ENCODE data around the gene FHIT. TPM values are rescaled to one million over a fixed set of nuclear protein-coding genes. Genes with fewer than 3 reads are reported as not detected.

FHIT gene
- total RNA-seq, 1 donor from 2014 or later = 11.7 TPM

DNA sequence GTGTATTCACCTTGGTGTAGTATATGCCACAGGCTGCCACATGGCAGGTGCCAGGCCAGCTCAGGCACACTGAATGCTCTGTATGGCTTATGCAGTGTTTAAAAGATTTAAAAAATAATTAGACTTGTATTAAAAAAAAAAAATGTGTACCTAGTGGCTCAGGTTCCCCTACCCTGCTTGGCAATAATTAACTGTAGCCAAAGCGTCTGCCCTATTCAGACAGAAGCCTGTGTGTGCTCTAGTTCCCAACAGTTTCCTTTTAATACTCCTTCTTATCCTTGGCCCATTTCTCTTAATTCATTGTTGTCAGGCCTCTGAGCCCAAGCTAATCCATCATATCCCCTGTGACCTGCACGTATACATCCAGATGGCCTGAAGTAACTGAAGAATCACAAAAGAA lies 1449.2 kb downstream of the FHIT start:
- Mint-ChIP-seq H3K36me3 (no peaks in the 10 kb centered on the region), H3K4me3 (no peak overlapping the region), H3K27ac (no peak overlapping the region), H3K9me3 (peaks cover 9% of the 10 kb centered on the region), H3K27me3 (no peaks in the 10 kb centered on the region), H3K4me1 (ENCODE audit: unreplicated experiment) (peaks cover 23% of the 10 kb centered on the region)
- no peak for DNase-seq (ENCODE audit: extremely low spot score, unreplicated experiment)
- TF ChIP-seq, protein P1, sequence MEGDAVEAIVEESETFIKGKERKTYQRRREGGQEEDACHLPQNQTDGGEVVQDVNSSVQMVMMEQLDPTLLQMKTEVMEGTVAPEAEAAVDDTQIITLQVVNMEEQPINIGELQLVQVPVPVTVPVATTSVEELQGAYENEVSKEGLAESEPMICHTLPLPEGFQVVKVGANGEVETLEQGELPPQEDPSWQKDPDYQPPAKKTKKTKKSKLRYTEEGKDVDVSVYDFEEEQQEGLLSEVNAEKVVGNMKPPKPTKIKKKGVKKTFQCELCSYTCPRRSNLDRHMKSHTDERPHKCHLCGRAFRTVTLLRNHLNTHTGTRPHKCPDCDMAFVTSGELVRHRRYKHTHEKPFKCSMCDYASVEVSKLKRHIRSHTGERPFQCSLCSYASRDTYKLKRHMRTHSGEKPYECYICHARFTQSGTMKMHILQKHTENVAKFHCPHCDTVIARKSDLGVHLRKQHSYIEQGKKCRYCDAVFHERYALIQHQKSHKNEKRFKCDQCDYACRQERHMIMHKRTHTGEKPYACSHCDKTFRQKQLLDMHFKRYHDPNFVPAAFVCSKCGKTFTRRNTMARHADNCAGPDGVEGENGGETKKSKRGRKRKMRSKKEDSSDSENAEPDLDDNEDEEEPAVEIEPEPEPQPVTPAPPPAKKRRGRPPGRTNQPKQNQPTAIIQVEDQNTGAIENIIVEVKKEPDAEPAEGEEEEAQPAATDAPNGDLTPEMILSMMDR (conservative IDR thresholded peaks at IDR 0.05) = no peak

GRCh38 chr3:59800481-59800880 lies 1450.8 kb downstream of the FHIT start:
- TF ChIP-seq, protein P1 (conservative IDR thresholded peaks at IDR 0.05) = no peak

DNA sequence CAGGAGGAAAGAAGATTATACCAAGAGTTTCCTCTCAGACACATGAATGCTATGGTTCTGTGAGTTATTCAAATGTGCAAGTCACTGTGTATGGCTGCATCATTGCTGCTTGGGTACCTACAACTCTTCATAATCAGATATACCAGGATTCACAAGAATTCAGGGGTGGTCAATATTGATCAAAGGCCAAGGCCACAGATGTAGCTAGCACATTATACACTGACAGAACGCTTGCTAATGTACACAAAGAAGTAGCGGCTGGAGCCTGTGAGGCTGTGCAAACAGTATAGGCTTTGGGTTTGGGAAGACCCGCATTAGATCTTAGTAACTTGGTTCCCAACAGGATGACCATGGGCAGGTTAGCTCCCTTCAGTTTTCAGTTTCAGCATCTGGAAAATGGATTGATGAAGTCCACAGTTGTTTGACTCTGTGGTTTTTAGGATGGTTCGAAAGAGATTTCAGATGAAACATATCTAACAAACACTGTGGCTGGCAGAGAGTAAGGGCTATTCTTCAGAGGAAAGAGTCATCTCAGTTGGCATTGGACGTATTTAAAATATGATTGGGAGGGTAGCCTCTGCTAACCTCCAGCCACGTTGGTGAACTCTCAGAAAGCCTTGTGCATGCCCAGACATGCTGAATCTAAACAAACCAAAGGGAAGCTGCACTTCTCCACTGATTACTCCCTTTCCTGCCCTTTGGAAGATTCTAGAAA lies 1452.7 kb downstream of the FHIT start:
- Mint-ChIP-seq H3K4me1 (ENCODE audit: unreplicated experiment) (peaks cover 23% of the 10 kb centered on the region), H3K36me3 (no peaks in the 10 kb centered on the region), H3K27me3 (peaks cover 4% of the 10 kb centered on the region), H3K9me3 (peaks cover 14% of the 10 kb centered on the region), H3K27ac (no peak overlapping the region), H3K4me3 (no peak overlapping the region)
- TF ChIP-seq, protein P1 (conservative IDR thresholded peaks at IDR 0.05) = no peak
- no peak for DNase-seq (ENCODE audit: extremely low spot score, unreplicated experiment)

More at GRCh38 chr3:59800481-59800880, 1450.8 kb downstream of the FHIT start:
- peaks cover 14% of the 10 kb centered on the region for H3K9me3 Mint-ChIP-seq
- no peaks in the 10 kb centered on the region for H3K36me3 Mint-ChIP-seq
- no peak for DNase-seq (ENCODE audit: extremely low spot score, unreplicated experiment)
- peaks cover 23% of the 10 kb centered on the region for H3K4me1 Mint-ChIP-seq (ENCODE audit: unreplicated experiment)
- no peak overlapping the region for H3K27ac Mint-ChIP-seq
- H3K27me3 Mint-ChIP-seq = peaks cover 4% of the 10 kb centered on the region
- H3K4me3 Mint-ChIP-seq = no peak overlapping the region

GRCh38 chr3:59797533-59797932 lies 1453.7 kb downstream of the FHIT start:
- no peak for DNase-seq (ENCODE audit: extremely low spot score, unreplicated experiment)
- H3K4me3 Mint-ChIP-seq = no peak overlapping the region
- peaks cover 4% of the 10 kb centered on the region for H3K27me3 Mint-ChIP-seq
- H3K9me3 Mint-ChIP-seq = peaks cover 10% of the 10 kb centered on the region
- peaks cover 15% of the 10 kb centered on the region for H3K4me1 Mint-ChIP-seq (ENCODE audit: unreplicated experiment)
- TF ChIP-seq, protein P1 (conservative IDR thresholded peaks at IDR 0.05) = no peak
- no peaks in the 10 kb centered on the region for H3K36me3 Mint-ChIP-seq
- no peak overlapping the region for H3K27ac Mint-ChIP-seq

DNA sequence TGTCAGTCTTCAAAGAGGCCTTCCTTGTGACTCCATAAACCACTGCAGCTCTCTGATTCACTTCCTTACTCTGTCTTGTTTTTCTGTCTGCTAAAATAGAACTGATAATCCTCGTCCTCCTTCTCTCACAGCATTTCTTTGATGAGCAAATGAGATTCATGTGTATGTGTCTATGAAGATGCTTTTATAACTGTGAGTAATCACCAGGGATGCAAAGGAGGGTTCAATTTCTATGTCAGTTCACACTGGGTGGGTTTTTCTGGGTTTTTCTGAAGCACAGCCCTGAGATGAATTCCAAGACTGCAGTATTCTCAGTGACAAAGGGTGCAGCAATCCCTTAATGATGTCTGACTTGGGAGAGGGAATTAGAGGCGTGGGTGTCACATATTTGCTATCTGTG lies 1454.8 kb downstream of the FHIT start:
- H3K27me3 Mint-ChIP-seq = peaks cover 4% of the 10 kb centered on the region
- peaks cover 10% of the 10 kb centered on the region for H3K9me3 Mint-ChIP-seq
- TF ChIP-seq, protein P1 (conservative IDR thresholded peaks at IDR 0.05) = no peak
- no peak overlapping the region for H3K4me3 Mint-ChIP-seq
- DNase-seq (ENCODE audit: extremely low spot score, unreplicated experiment) = no peak
- no peak overlapping the region for H3K27ac Mint-ChIP-seq
- H3K36me3 Mint-ChIP-seq = no peaks in the 10 kb centered on the region
- H3K4me1 Mint-ChIP-seq (ENCODE audit: unreplicated experiment) = peaks cover 10% of the 10 kb centered on the region
